Sigmoid colon (tissue), 4 donors: ENCODE results near the gene BPIFB4.

Experiments
- EP300 ChIP-seq, 4 donors: sonication (generic); formaldehyde crosslinking; IDR thresholded peaks; one replicate each; pipeline ENCODE4 v1.6.1; 2017; ENCODE audit warnings: antibody characterized with exemption in 4 of 4
- POLR2A ChIP-seq, 2 donors: fragments of 450-650 bp; IDR thresholded peaks; one replicate each; pipeline ENCODE4 v1.6.1; 2016; ENCODE audit warnings: antibody characterized with exemption in 2 of 2, mild to moderate bottlenecking in 2 of 2, moderate library complexity in 2 of 2
- POLR2AphosphoS5 ChIP-seq, 4 donors: sonication (generic); formaldehyde crosslinking; IDR thresholded peaks; one replicate each; pipeline ENCODE4 v1.6.1; 2017; ENCODE audit warnings: antibody characterized with exemption in 4 of 4
- TF ChIP-seq, protein P1 (sequence below), 4 experiments: fragments of 450-650 bp in 3 of 4; fragments of 200-600 bp in 1 of 4; IDR thresholded peaks; one replicate each; pipeline ENCODE4 v1.5.1; 2016 to 2019; ENCODE audit warnings: antibody characterized with exemption in 4 of 4, mild to moderate bottlenecking in 3 of 4, moderate library complexity in 2 of 4

DNA sequence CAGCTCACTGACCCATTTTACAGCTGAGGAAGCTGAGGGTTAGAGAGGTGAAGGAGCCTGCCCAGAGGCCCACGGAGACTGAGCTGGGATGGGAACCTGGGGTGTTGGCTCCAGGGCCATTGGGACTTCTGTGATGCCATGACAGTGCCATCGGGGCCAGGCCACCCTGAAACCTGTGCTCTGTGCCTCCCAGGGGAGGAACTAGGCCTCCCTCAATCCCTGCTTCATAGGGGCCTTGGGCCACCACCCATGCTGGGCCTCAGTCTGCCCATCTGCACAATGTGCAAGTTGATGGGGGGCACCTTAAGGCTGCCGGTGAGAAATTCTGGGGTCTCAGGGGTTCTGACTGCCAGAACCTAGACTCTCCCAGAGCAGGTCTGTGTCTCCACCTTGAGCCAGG, 24.9 kb downstream of the BPIFB4 start:
- TF ChIP-seq, protein P1, sequence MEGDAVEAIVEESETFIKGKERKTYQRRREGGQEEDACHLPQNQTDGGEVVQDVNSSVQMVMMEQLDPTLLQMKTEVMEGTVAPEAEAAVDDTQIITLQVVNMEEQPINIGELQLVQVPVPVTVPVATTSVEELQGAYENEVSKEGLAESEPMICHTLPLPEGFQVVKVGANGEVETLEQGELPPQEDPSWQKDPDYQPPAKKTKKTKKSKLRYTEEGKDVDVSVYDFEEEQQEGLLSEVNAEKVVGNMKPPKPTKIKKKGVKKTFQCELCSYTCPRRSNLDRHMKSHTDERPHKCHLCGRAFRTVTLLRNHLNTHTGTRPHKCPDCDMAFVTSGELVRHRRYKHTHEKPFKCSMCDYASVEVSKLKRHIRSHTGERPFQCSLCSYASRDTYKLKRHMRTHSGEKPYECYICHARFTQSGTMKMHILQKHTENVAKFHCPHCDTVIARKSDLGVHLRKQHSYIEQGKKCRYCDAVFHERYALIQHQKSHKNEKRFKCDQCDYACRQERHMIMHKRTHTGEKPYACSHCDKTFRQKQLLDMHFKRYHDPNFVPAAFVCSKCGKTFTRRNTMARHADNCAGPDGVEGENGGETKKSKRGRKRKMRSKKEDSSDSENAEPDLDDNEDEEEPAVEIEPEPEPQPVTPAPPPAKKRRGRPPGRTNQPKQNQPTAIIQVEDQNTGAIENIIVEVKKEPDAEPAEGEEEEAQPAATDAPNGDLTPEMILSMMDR (IDR thresholded peaks at IDR 0.05), result no peak
- no peak for TF ChIP-seq EP300 (IDR thresholded peaks at IDR 0.05)
- no peak for TF ChIP-seq POLR2A (IDR thresholded peaks at IDR 0.05)
- no peak for TF ChIP-seq POLR2AphosphoS5 (IDR thresholded peaks at IDR 0.05)
